Mesothelial cell of epicardium (in vitro differentiated cells): ENCODE measurements around the gene TAS2R43. TPM values are rescaled to one million over a fixed set of nuclear protein-coding genes. Genes with fewer than 3 reads are reported as not detected.
"Not testable (repeated sequence)": the region's sequence is repeated elsewhere in the genome, so short reads cannot be mapped to it uniquely, and the experiment has no call there.

Source experiments
- DNase-seq, 2 experiments: peaks; one replicate each; pipeline ENCODE4 v3.0.0; 2021; ENCODE audit warnings: low spot score in 2 of 2; ENCODE audit not compliant: unreplicated experiment in 2 of 2
- H3K27ac Mint-ChIP-seq: 2 replicates; pipeline ENCODE4 v1.8.0; 2021; ENCODE audit warnings: mixed read lengths
- H3K27me3 Mint-ChIP-seq: 2 replicates; pipeline ENCODE4 v1.8.0; 2021; ENCODE audit warnings: low read depth, mixed read lengths
- H3K36me3 Mint-ChIP-seq: 2 replicates; pipeline ENCODE4 v1.8.0; 2021; ENCODE audit warnings: mixed read lengths
- H3K4me1 Mint-ChIP-seq: 2 replicates; pipeline ENCODE4 v1.8.0; 2021; ENCODE audit warnings: mixed read lengths
- H3K4me3 Mint-ChIP-seq: 2 replicates; pipeline ENCODE4 v1.8.0; 2021; ENCODE audit warnings: mild to moderate bottlenecking, moderate library complexity, mixed read lengths
- H3K9me3 Mint-ChIP-seq: 2 replicates; pipeline ENCODE4 v1.8.0; 2021; ENCODE audit warnings: mixed read lengths
- total RNA-seq: library from RNA; stranded (reverse); gene quantifications from 3 replicates; pipeline ENCODE4 v1.2.1, GENCODE V29; 2021
- TF ChIP-seq, protein P1 (sequence below): fragments of 200-600 bp; sonication (generic); IDR thresholded peaks from one replicate; pipeline ENCODE4 v1.5.0; 2021; ENCODE audit warnings: antibody characterized with exemption; ENCODE audit not compliant: unreplicated experiment

TAS2R43 gene
- total RNA-seq, 1 donor from 2014 or later: 2.9 TPM

DNA sequence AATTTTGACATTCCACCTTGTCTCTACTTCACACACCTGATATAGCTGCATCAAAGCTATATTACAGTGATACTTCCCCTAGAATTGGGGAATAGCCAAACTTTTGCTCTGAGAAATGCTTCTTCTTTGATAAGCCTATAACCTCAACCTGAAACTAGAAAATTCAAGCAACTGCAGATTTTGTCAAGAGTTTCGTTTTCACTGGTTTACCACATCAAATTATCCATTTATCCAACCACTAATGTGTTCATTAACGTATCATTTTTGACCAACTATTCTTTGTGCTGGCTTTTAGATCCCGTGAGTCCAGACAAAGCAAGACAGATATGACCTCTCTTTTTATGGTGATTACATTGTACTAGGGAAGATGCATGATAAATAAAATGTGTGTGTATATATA lies 16.5 kb downstream of the TAS2R43 start:
- TF ChIP-seq, protein P1, sequence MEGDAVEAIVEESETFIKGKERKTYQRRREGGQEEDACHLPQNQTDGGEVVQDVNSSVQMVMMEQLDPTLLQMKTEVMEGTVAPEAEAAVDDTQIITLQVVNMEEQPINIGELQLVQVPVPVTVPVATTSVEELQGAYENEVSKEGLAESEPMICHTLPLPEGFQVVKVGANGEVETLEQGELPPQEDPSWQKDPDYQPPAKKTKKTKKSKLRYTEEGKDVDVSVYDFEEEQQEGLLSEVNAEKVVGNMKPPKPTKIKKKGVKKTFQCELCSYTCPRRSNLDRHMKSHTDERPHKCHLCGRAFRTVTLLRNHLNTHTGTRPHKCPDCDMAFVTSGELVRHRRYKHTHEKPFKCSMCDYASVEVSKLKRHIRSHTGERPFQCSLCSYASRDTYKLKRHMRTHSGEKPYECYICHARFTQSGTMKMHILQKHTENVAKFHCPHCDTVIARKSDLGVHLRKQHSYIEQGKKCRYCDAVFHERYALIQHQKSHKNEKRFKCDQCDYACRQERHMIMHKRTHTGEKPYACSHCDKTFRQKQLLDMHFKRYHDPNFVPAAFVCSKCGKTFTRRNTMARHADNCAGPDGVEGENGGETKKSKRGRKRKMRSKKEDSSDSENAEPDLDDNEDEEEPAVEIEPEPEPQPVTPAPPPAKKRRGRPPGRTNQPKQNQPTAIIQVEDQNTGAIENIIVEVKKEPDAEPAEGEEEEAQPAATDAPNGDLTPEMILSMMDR: no peak
- peaks cover 16% of the 10 kb centered on the region for H3K36me3 Mint-ChIP-seq
- no peak for DNase-seq

DNA sequence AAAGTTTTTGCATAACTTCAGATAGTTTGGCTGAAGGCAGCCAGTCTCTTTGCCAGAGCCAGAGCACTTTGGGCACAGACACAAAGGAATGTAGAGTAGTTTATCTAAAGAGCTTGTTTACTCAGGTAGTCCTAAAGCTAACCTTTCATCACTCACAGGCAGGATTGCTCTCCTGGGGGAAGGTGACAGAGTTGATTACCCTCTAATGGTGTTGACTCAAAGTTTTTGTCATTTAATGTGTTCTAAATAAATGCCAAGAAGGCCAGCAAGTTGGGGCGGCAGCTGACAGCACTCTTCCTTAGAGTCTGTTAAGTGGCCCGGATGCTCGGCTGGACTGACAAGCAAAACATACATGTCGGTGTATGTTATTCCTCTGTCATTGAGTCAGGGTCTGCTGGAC lies 20.7 kb downstream of the TAS2R43 start:
- no peak overlapping the region for H3K4me3 Mint-ChIP-seq
- peaks cover 11% of the 10 kb centered on the region for H3K36me3 Mint-ChIP-seq
- H3K4me1 Mint-ChIP-seq: peaks cover 3% of the 10 kb centered on the region
- peaks cover 5% of the 10 kb centered on the region for H3K9me3 Mint-ChIP-seq
- TF ChIP-seq, protein P1: no peak
- no peaks in the 10 kb centered on the region for H3K27me3 Mint-ChIP-seq
- no peak for DNase-seq
- H3K27ac Mint-ChIP-seq: no peak overlapping the region

More for the DNA sequence above, 16.5 kb downstream of the TAS2R43 start:
- Mint-ChIP-seq H3K27ac (no peak overlapping the region), H3K4me3 (no peak overlapping the region), H3K4me1 (peaks cover 3% of the 10 kb centered on the region), H3K9me3 (peaks cover 4% of the 10 kb centered on the region), H3K27me3 (no peaks in the 10 kb centered on the region)

DNA sequence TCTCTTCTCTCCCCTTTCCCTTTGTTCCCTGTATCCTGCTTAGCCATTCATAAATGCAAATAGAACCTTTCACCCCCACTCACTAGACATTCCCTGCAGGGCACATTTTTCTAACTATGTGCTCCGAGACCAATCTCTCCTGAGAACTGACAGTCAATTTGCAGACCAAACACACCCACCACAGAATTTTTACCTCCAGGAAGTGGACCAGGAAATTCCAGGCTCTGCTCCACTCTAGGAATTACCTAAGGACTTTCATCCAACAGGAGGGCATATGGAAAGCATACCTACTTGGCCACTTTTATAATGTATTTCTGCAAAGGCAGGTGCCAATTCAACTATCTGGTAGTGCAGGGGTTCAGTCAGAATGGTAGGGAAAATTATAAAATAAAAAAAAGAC lies 21.1 kb downstream of the TAS2R43 start:
- Mint-ChIP-seq H3K9me3 (peaks cover 5% of the 10 kb centered on the region), H3K4me1 (peaks cover 3% of the 10 kb centered on the region), H3K27ac (peak overlapping the region; percentile 24), H3K27me3 (no peaks in the 10 kb centered on the region), H3K4me3 (no peak overlapping the region), H3K36me3 (peaks cover 11% of the 10 kb centered on the region)
- DNase-seq: no peak
- TF ChIP-seq, protein P1: no peak

DNA sequence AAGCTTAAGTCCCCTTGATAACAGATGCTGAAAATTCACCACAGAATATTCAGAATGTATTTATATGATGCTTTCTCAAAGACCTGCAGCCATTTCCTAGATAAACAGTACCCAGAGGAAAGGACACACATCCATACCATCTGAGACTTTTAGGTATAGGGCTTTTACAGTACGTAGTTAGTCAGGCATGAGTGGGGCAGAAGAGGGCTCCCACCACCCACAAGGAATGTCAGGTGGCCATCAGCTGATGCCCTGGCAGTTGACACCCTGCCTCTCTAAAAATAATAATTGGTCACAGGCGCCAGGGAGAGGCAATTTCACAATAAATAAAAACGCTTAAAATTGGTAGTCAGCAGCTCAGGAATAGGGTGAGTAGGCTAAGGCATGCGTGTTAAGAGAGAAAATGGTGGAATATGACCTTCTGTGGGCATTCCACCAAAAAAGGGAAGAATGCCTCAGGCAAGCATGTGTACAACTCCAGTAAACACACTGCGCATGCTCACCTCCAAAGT lies 22.2 kb downstream of the TAS2R43 start:
- no peak for DNase-seq
- Mint-ChIP-seq H3K36me3 (peaks cover 20% of the 10 kb centered on the region), H3K4me3 (no peak overlapping the region), H3K9me3 (peaks cover 10% of the 10 kb centered on the region), H3K4me1 (peaks cover 3% of the 10 kb centered on the region), H3K27ac (no peak overlapping the region), H3K27me3 (no peaks in the 10 kb centered on the region)
- TF ChIP-seq, protein P1: no peak

DNA sequence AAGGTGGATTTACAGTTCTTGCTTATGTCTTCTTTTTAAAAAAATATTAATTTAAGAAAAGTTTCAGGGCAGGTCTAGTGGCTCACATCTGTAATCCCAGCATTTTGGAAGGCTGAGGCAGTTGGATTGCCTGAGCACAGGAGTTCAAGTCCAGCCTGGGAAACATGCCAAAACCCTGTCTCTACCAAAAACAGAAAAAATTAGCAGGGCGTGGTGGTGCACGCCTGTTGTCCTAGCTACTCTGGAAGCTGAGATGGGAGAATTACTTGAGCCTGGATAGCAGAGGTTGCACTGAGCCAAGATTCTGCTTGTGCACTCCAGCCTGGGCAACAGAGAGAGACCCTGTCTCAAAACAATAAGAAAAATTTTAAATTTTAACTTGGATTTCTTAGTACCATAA lies 24.6 kb downstream of the TAS2R43 start:
- no peak overlapping the region for H3K4me3 Mint-ChIP-seq
- peaks cover 27% of the 10 kb centered on the region for H3K36me3 Mint-ChIP-seq
- TF ChIP-seq, protein P1: no peak
- peaks cover 3% of the 10 kb centered on the region for H3K4me1 Mint-ChIP-seq
- peaks cover 10% of the 10 kb centered on the region for H3K9me3 Mint-ChIP-seq
- no peak overlapping the region for H3K27ac Mint-ChIP-seq
- DNase-seq: no peak
- H3K27me3 Mint-ChIP-seq: no peaks in the 10 kb centered on the region

DNA sequence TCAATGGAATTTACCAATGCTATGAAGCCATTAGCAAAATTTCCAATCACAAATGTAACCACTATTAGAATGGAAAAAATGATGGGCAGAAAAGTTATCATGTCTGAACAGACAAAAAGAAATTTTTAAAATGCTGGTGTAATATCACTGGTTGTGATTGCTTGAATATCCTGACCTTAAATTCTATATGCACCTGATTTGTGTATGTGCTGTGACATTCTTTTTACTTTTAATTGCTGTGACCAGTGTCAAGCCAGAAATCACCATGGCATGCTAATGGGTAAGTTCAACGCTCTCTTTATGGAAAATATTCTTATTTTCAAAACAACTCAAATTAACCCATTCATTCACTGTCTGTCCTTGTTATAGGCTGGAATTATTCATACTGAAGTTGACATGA lies 29.9 kb downstream of the TAS2R43 start, which contains the start of gene TAS2R46:
TSS of gene TAS2R46 (minus strand) at position 101 of the 400 bp plus-strand sequence. CDS start at position 101, 0 bp downstream.
- not testable (repeated sequence) for H3K9me3 Mint-ChIP-seq, H3K27me3 Mint-ChIP-seq, H3K4me3 Mint-ChIP-seq, H3K4me1 Mint-ChIP-seq, H3K27ac Mint-ChIP-seq, DNase-seq
- peaks cover 15% of the 10 kb centered on the region for H3K36me3 Mint-ChIP-seq
